HG02884 (cell line): ENCODE measurements around the gene NAT14.
"Not testable (repeated sequence)": the region's sequence is repeated elsewhere in the genome, so short reads cannot be mapped to it uniquely, and the experiment has no call there.

Experiments used
- ATAC-seq: cut with Tn5 transposase; IDR thresholded peaks from one replicate; pipeline ENCODE4 v1.9.1; 2021; ENCODE audit warnings: mild to moderate bottlenecking, moderate library complexity; ENCODE audit not compliant: unreplicated experiment

Gene NAT14, protein sequence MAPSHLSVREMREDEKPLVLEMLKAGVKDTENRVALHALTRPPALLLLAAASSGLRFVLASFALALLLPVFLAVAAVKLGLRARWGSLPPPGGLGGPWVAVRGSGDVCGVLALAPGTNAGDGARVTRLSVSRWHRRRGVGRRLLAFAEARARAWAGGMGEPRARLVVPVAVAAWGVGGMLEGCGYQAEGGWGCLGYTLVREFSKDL

DNA sequence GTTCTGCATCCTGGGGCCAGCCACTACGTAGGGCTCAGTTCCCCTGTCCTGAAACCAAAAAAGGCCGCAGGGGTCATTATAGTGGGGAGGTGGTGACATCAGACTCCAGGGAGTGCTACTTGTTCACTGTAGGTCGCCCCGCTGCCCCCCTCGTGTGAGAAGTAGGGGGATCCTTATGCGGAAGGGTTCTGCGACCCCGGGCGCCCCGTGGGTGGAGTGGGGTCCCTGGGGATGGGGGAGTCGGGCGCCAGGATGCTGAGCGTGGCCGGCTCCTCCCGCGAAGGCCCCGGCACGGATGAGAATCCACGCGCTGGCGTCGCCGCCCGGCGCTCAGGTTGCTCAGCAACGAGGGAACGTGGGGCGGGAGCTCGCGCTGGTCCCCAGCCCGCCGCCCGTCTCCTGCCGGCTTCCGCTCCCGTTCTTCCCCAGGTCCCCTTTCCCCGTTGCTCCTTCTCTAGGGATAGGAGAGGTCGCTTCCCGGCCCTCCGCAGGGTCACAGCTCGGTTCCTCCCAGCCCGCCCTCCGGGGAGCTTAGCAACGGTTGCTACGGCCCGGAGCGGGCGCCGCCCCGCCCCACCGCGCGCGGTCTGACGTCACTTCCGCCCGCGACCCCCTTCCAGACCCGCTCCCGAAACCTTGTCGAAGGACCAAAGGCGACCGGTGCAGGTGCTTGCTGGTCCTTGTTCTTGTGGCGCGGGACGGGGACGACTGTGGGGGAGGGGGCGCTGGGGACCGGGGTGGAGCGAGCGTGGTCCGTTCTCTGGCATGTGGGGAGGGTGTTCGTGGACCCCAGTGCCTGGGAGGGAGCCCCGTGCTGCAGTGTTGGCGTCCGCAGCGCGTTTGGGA lies at the start of gene NAT14:
Gene NAT14, plus strand, starts transcription at position 596 of the 846 bp plus-strand sequence. CDS start 521 bp downstream, outside the sequence.
- ATAC-seq = no peak

DNA sequence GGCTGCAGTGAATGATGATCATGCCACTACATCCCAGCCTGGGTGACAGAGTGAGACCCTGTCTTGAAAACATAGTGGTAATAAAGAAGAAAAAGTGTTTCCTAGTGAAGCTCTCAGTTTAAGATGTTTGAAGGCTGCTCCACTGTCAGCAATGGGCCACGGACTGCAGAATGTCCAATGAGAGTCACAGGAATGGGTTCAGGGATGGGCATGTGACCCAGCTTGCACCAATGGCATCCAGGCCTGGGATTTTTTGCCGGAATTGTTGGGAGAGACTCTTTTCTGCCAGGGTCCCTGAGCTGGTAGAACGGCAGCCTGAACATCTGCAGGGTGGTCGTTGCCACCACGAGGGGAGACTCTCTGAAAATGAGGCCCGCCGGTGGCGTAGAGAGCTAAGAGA lies 48.1 kb upstream of the NAT14 start:
- no peak for ATAC-seq

DNA sequence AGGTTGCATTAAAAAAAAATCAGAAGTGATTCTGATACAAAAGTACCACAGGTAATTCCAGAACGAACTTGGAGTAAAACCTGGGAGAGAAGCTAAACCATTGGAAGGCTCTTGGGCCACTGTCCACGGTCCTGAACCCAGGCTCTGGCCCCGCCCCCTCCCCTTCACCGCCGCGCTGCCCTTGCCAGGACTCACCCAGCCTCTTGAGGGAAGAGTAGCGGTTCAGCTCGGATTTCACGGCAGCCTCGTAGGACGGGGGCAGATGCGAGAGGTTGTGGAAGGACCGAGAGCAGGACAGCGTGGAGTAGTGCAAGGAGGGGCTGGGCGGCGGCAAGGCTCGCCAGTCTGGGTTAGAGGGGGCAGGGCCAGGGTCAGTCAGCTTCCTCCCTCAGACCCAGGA lies 47.6 kb upstream of the NAT14 start:
- ATAC-seq = no peak

DNA sequence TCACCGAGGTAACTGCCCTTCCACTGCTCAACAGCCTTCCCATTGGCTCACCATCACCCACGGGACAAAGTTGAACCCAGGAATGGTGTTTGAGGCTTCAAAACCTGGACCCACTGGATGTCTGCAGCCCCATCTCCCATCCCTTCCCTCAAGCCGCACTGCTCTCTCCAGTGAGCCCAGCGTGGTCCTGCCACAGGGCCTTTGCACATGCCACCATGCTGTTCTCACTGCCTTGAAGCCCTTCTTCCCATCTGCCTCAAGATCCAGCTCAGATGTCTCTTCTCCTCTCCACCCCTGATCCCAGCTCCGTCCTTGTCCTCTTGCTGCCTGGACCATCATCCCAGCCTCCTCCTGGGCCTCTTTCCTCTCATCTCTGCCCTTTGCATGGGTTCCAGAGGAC lies 45.9 kb upstream of the NAT14 start:
- ATAC-seq = no peak

DNA sequence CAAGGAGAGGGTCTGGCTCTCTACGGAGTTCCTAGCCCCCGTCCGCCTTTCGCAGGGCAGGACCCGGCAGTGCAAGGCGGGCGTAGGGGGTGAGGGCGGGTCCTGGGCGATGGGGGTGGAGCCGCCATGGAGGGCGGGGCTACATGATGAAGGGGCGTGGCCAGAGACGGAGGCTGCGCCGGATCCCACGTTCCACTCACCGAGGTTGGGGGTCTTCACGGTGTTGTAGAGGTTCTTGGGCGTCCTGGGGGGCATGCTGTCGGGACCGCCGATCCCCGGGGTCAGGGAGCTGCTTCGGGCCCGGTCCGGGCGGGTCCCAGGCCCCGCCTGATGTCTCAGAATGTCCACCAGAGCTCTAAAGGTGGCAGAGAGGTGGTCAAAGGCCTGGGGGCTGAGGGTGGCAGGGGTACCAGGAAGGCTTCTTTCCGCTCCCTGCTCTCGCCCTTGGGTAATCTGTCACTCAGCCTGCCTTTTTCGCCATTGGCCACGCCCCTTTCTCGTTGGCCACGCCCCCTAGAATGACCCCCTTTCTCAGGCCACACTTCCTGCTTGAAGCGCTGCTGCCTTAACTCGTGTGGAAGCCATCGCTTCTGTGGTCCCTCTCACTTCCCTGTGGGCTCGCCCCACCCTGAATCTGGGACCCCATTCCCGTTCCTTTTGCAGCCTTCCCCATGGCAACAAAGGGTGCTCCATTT lies 44.4 kb upstream of the NAT14 start:
- no peak for ATAC-seq

DNA sequence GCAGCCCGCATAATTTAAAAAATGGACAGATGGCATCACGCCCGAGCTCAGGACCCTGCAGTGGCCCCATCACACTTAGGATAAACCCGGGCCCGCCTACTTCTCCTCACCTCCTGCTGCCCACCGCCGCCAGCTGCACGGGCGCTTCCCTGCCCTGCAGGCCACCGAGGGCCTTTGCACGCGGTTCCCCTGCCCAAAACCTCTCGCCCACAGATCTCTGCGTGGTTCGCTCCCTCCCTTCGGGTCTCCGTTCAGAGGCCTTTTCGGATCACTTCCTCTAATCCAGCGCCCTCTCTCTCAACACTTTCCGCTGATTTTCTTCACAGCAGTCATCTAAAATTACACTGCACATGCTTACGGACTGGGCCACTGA lies 43.7 kb upstream of the NAT14 start:
- ATAC-seq = no peak

DNA sequence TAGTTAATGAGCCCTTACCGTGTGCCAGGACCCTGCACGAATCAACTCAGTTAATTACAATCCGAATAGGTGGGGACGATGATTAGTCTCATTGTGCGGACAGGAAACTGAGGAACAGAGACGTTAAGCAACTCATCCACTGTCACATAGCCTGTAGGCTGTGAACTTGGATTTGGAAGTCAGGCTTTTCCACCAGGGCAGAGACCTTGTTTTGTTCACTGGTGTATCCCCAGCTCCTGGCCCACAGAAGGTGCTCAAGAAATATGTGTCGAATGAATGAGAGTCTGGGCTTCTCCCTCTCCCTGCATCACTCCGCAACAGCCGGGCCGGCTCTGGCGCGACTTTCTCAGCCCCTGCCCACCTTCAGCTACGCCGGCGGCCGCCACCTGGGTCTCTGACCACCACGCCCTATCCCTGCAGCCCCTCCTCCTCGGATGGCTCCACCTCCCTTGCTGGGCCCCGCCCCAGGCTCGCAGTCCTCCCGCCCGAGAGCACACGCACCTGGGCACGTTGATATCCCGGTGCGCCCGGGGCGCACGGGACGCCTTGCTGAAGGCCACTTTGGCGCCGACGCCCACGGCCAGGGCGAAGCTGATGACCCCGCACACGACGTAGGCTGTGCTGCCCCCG lies 43.2 kb upstream of the NAT14 start:
- ATAC-seq = no peak

DNA sequence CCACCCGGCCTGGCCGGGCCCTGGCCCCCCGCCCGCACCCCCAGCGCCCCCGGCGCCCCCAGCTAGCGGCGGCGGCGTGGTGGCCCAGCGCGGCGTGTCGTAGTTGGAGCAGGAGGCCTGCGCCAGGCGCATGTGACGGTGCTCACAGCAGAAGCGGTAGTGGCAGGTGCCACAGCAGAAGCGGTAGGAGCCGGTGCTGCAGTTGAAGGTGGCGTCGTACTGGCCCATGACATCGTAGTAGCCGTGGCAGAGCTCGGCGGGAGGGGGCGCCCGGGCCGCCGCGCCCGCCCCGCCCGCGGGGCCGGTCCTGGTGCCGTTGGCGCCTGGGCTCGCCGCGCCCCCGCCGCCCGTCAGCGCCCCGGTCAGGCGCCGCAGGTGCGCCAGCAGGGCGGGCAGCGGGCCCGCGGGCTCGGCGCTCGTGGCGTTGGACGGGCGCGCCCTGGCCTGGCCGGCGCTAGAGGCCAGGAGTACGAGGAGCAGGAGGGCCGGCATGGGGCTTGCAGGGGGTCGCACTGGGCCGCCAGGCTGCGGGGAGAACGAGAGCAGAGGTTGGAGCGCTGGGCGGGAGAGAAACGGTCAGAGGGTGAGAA lies 42.5 kb upstream of the NAT14 start:
- ATAC-seq = no peak

DNA sequence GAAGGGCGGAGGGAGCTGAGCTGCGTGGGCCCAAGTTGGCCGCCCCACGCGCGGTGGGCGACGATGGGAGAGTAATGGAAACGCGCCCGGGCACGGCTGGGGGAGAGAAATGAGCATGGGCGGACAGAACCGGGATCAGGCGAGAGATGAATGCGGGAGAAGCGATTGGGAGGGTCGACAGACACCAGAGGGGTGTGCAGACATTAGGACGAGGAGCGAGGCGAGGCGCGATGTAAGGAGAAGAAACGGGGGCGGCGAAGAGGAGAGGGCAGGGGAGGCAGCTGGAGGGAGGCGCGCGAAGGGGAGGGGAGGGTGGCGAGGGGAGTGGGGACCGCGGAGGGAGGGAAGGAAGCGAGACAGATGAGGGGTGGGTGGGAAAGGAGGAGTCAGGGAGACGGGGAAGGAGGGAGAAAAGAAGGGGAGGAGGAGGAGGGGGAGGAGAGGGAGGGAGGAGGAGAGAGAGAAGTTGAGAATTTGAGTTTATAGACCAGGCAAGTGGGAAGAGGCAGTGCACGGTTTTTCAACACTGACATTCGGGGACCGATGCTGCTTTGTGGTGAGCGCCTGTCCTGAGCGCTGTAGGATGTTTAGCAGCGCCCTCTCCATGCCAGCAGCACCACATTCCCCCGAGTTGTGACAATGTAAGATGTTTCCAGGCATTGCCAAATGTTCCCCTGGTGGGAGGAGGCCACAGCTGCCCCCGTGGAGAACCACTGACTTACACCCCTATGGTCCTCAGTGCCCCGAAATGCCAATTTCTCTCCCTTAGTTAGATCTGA lies 41.8 kb upstream of the NAT14 start, which contains the start of gene SHISA7:
Gene SHISA7, minus strand, starts transcription at position 256 of the 779 bp plus-strand sequence. CDS start 437 bp downstream, outside the sequence.
- ATAC-seq = no peak

DNA sequence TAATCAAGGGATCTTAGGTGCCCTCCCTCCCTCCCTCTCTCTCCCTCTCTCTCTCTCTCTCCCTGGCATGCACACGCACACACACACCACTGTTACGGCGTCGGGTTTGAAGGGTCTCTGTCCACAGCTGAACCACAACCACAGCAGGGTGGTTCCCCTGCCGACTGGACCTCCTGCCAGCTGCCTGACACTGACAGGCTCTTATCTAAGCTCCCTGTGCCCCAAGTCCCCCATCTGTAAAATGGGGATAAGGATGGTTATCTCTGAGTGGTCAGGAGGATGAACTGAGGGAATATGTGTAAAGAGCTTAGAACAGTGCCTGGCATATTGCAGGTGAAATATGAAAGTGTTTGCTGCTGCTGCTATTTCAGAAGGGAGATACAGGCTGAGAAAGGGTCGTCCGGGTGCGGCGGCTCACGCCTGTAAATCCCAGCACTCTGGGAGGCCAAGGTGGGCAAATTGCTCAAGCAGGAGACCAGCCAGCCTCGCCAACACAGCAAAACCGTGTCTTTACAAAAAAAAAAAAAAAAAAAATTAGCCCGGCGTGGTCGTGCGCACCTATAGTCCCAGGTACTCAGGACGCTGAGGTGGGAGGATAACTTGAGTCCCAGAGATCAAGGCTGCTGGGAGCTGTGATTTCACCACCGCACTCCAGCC lies 41.0 kb upstream of the NAT14 start:
- no peak for ATAC-seq

DNA sequence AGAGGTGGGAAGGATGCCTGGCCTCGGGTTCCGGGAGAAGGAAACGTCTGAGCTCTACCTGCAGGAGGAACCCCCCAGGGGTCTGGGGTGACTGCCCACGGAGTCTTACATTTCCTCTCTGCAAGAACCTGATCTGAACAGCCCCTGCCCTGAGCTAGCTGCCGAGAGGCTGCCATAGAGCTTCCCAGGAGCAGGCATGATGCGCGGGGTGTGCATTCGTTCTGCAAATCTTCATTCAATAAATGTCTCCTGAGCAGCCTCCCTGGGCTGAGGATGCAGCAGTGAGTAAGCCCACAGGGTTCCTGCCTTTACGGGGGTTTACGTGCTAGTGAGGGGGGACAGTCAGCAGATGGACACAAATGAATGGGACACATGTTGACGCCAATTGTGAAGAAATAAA lies 40.3 kb upstream of the NAT14 start:
- ATAC-seq = no peak

DNA sequence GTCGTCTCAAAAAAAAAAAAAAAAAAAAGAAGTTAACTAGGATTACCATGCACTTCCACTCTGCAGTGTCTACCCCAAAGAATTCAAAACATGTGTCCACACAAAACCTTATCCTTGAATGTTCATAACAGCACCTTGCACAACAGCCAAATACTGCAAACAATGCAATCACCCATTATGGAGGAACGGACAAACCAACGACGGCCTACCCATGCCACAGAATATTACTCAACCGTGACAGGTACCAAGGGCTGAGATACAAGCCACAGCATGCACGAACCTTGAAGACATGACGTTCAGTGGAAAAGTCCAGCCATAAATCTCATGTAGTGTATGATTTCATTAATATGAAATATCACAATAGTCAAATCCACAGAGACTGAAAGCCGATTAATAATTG lies 38.9 kb upstream of the NAT14 start:
- no peak for ATAC-seq

DNA sequence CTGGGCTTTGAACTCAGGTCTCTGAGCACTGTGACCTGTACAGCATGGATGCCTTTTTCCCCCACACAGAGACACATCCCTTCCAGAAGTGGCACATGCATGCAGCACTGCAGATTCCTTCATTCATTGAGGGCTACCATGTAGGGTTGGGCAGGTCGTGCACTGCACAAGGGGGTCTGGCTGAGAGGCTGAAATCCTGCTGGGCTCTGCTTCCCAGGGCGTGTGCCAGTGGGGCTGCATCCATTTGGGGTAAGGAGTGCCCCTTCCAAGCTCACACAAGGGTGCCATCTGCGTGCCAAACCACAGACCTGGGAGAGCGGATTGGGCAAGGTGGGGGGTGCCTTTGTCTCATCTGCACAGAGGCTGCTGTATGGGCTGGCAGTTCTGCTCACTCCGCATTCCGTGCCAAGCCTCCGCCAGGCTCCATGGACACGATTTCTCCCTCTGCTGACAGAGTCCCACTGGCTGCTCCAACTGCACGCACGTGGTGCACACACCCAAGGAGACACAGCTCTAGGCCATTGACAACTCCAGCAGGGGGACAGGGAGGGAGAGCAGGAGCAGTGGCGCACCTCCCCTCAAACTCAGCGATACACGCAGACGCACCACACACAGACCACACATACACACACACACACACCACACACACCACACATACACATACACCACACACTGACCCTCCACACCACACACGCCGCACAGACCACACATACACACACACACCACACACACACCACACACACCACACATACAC lies 37.4 kb upstream of the NAT14 start:
- no peak for ATAC-seq

DNA sequence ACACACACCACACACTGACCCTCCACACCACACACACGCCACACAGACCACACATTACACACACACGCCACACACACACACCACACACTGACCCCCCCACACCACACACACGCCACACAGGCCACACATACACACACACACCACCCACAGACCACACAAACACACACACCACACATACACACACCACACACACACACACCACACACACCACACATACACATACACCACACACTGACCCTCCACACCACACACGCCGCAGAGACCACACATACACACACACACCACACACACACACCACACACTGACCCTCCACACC lies 36.9 kb upstream of the NAT14 start:
- not testable (repeated sequence) for ATAC-seq

DNA sequence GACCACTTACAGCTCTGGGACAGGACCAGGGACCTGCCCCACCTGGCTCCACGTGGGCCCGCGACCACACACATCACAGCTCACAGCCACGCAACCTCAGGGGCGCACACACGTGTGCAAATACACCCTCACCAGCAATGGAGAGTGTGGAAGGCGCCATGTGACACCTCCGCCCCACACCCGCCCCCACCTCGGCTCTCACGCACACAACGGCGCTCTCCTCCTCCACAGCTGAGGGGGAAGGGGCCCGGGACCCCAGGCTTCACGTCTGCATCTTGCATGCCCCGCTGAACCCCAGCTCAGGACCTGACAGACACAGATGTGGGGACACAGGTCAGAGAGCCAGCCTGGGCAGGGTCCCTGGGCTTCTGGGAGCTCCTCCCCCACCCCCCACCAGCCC lies 35.5 kb upstream of the NAT14 start:
- ATAC-seq = no peak

DNA sequence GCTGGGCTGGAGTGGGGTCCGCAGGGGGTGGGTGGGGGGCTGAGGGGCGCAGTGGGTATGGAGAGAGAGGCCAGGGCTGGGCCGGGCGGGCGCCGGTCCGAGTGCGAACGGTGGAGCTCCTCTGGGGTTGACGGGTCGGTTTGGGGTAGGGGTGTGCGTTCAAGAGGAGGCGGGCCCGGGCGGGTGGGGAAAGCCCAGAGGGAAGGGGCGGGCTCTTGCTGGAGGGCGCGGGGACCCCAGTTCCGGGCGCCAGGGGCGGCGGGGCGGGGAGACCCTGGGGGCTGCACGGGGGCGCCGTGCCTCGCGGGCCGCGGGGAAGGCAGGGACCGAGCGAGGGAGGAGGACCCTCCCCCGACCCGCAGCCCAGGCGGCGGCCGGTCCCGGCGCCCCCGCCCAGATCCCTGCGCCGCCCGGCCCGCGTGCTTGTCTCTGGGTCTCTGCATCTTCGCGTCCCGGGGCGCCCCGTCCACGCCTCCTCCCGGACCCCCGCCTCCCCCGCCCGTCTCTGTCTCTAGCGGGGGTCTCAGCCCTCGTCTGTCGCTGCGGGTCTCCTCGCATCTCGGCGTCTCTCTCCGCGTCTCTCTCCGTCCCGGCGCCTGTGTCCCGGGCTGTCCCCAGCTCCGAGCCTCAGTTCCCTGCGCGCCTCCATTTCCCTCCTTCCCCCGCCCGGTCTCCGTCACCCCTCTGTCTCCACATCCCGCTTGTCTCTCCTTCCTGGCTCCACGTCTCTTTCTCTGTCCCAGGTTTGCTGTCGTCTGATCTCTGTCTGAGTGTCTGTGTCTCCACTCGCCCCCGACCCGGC lies 33.6 kb upstream of the NAT14 start:
- no peak for ATAC-seq

DNA sequence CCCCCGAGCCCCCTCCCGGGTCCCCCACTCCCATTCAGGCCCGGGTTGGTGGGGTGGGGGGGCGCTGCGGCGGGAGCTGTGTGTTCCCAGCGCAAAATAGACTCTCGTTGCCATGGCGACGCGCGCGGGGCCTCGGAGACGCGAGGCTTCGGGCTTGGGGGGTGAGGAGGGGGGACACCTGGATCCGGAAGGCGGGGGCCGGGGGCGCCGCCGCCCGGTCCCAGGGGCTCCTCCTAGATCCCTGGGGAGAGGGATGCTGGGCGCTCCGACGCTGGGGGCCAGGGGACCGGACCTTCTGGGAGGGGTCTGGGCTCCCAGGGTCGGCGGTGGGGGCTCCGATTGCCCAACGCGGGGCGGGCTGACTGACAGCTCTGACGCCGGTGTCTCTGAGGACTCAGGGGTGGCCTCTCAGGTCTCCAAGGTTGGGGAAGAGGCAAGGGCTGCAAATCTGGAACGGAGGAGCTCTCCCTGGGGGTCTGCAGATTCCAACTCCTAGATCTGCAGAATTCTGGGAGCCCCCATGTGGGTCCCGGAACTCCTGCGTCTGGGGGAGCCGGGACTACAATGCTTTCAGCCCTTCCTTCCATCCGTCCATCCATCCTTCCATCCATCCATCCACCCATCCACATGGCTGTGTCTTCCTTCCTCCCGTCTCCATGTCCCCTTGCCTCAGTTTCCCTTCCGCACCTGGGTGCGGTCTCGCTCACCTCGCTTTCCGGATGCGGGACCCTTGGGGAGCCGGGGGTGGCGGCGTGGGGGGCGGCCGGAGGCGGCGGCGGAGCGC lies 32.8 kb upstream of the NAT14 start:
- ATAC-seq = no peak
